ENCODE results near the gene PAQR7.

The PAQR7 gene

DNA sequence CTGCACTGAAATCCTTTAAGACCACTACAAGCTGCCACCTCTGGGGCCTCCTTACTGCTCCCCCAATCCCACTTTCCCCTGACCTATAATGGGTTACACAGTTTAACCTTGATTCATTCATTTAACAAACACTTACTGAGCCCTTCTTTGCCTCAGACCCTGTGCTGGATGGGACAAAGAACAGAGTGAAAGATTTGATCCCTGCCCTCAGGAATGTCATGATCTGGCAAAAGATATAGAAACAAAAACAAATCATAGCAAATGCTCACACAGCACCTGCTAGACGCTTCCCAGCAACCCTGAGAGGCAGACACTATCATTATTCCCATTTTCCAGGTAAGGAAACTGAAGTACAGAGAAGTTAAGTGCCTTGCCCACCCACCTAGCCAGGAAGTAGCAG is 9.2 kb downstream of the PAQR7 start:
- Histone ChIP-seq H3K9me3 (ENCODE audit: control insufficient read depth in 2 of 2, low read length in 2 of 2) (no peaks in the 10 kb centered on the region), H3K4me1 (ENCODE audit: control insufficient read depth in 2 of 2, insufficient read depth in 2 of 2, low read length in 2 of 2) (peaks cover 8 to 12% of the 10 kb centered on the region in 2 donors), H3K27me3 (ENCODE audit: control insufficient read depth in 2 of 2, insufficient read depth in 2 of 2, low read length in 2 of 2) (no peaks in the 10 kb centered on the region), H3K27ac (ENCODE audit: low read depth in 2 of 2, low read length in 2 of 2) (no peak overlapping the region), H3K9ac (ENCODE audit: low read depth in 1 of 2, low read length in 2 of 2) (no peak overlapping the region), H3K4me3 (ENCODE audit: low read length in 2 of 2) (no peak overlapping the region), H3K36me3 (ENCODE audit: control insufficient read depth in 2 of 2, insufficient read depth in 2 of 2, low read length in 2 of 2) (peaks cover 0 to 4% of the 10 kb centered on the region in 2 donors)

DNA sequence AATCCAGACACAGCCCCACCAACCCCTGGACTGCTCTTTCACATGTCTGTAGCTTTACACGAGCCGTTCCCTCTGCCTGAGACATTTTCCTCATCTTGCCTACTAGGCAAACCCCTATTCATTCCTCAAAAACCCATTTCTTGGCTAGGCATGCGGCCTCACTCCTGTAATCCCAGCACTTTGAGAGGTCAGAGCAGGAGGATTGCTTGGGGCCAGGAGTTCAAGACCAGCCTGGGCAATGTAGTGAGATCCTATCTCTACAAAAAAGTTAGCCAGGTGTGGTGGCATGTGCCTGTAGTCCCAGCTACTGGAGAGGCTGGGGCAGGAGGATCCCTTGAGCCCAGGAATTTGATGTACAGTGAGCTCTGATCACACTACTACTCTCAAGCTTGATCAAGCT is 11.1 kb downstream of the PAQR7 start:
- H3K9me3 ChIP-seq (ENCODE audit: control insufficient read depth in 2 of 2, low read length in 2 of 2): no peaks in the 10 kb centered on the region
- H3K27me3 ChIP-seq (ENCODE audit: control insufficient read depth in 2 of 2, insufficient read depth in 2 of 2, low read length in 2 of 2): no peaks in the 10 kb centered on the region
- H3K4me1 ChIP-seq (ENCODE audit: control insufficient read depth in 2 of 2, insufficient read depth in 2 of 2, low read length in 2 of 2): peaks cover 0 to 17% of the 10 kb centered on the region in 2 donors
- no peak overlapping the region for H3K27ac ChIP-seq (ENCODE audit: low read depth in 2 of 2, low read length in 2 of 2)
- H3K9ac ChIP-seq (ENCODE audit: low read depth in 1 of 2, low read length in 2 of 2): no peak overlapping the region
- peaks cover 0 to 4% of the 10 kb centered on the region in 2 donors for H3K36me3 ChIP-seq (ENCODE audit: control insufficient read depth in 2 of 2, insufficient read depth in 2 of 2, low read length in 2 of 2)
- no peak overlapping the region for H3K4me3 ChIP-seq (ENCODE audit: low read length in 2 of 2)

DNA sequence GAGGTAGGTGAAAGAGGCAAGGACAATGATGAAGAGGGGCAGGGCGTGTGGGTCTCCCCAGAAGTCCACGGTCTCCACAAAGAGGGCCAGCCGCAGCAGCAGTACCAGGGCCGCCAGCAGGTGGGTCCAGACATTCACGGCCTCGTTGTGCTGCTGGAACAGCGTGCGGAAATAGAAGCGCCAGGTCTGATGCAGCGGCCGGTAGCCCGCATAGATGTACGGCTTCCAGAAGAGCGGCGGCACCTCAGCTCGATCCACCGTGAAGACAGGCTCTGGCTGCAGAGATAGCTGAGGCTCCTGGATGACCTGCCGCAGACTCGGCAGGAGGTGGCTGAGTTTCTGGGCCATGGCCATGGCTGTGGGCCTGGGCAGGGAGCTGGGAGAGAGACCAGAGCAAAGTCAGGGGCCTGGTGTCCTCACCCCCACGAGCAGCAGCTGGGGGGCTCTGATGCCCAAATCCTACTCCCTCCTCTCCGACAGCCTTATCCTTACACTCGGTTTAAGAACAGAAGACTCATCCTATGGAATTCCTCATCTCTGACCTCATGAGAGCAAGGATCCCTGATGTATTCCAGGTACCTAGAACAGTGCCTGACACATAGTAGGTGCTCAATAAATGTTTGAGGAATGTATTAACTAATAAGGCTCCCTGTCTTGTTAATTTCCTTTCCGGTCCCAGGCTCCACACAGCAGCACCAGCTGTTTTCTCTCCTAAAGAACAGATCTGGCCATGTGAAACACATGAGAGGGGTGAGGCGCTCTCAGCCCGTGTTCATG is 11.8 kb downstream of the PAQR7 start:
- H3K27ac ChIP-seq (ENCODE audit: low read depth in 2 of 2, low read length in 2 of 2): no peak overlapping the region
- H3K27me3 ChIP-seq (ENCODE audit: control insufficient read depth in 2 of 2, insufficient read depth in 2 of 2, low read length in 2 of 2): no peaks in the 10 kb centered on the region
- no peaks in the 10 kb centered on the region for H3K9me3 ChIP-seq (ENCODE audit: control insufficient read depth in 2 of 2, low read length in 2 of 2)
- H3K36me3 ChIP-seq (ENCODE audit: control insufficient read depth in 2 of 2, insufficient read depth in 2 of 2, low read length in 2 of 2): peaks cover 0 to 4% of the 10 kb centered on the region in 2 donors
- H3K9ac ChIP-seq (ENCODE audit: low read depth in 1 of 2, low read length in 2 of 2): no peak overlapping the region
- H3K4me3 ChIP-seq (ENCODE audit: low read length in 2 of 2): no peak overlapping the region
- H3K4me1 ChIP-seq (ENCODE audit: control insufficient read depth in 2 of 2, insufficient read depth in 2 of 2, low read length in 2 of 2): peaks cover 5 to 23% of the 10 kb centered on the region in 2 donors

DNA sequence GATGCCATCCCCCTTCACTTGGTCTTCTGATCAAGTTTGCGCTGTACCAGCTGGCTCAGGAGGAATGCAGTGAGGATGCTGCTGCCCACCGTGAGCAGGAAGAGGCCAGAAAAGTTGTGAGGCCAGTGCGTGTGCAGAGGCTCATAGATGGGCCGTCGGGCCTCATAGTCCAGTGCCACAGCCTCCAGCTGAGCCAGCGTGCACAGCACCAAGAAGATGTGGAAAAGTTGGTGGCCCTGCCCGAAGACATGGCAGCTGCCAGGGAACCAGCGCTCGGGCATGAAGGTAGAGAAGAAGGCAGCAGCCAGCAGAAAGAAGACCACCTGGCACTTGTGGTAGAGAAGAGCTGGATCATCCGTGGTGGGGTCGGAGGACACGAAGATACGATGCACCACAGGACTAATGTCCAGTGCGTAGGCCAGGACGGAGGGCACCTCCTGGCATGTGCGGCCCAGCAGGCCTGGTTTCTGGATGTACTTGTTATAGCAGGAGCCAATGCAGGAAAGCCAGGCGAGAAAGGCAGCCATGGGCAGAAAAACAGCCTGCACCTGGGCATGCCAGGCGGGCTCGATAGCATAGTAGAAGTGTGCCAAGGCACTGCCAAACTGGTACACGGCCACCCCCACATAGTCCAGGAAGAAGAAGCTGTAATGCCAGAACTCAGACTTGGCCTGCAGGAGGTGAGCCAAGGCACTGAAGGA is 12.6 kb downstream of the PAQR7 start:
- H3K27me3 ChIP-seq (ENCODE audit: control insufficient read depth in 2 of 2, insufficient read depth in 2 of 2, low read length in 2 of 2): no peaks in the 10 kb centered on the region
- peaks cover 0 to 4% of the 10 kb centered on the region in 2 donors for H3K36me3 ChIP-seq (ENCODE audit: control insufficient read depth in 2 of 2, insufficient read depth in 2 of 2, low read length in 2 of 2)
- H3K4me1 ChIP-seq (ENCODE audit: control insufficient read depth in 2 of 2, insufficient read depth in 2 of 2, low read length in 2 of 2): peaks cover 7 to 23% of the 10 kb centered on the region in 2 donors
- no peak overlapping the region for H3K4me3 ChIP-seq (ENCODE audit: low read length in 2 of 2)
- H3K27ac ChIP-seq (ENCODE audit: low read depth in 2 of 2, low read length in 2 of 2): no peak overlapping the region
- no peaks in the 10 kb centered on the region for H3K9me3 ChIP-seq (ENCODE audit: control insufficient read depth in 2 of 2, low read length in 2 of 2)
- no peak overlapping the region for H3K9ac ChIP-seq (ENCODE audit: low read depth in 1 of 2, low read length in 2 of 2)

DNA sequence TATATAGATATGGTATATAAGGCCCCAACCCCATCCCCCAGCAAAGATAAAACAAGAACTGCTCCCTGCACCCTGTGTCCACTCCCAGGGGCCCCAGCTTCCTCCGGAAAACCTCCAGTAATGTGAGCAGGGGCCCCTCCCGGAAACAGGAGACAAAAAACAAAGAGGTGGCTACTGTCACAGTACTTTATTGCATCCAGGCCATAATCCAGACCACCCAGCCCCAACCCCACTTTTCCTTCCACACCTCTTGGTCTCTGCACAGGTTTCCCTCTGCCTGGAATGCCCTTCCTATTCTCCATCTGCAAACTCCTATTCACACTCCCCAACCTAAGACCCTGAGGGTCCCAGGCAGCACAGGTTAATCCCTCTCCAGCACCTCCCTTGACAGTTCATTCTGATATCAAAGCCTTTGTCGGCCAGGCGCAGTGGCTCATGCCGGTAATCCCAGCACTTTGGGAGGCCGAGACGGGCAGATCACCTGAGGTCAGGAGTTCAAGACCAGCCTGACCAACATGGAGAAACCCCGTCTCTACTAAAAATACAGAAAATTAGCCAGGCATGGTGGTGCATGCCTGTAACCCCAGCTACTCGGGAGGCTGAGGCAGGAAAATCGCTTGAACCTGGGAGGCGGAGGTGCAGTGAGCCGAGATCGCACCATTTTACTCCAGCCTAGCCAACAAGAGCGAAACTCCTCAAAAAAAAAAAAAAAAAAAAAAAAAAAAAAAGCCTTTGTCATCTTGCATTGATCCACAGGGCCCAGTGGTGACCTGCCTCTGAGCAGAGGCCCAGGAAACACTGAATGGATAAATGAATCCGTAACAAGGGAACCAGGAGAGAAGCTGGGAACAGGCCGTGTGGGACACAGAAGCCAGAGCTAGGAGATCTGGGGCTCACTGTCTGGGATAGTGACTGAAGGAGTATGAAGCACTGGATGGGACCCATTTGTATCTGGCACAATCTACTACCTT is 13.9 kb downstream of the PAQR7 start:
- H3K9me3 ChIP-seq (ENCODE audit: control insufficient read depth in 2 of 2, low read length in 2 of 2): no peaks in the 10 kb centered on the region
- no peaks in the 10 kb centered on the region for H3K27me3 ChIP-seq (ENCODE audit: control insufficient read depth in 2 of 2, insufficient read depth in 2 of 2, low read length in 2 of 2)
- peak overlapping the region in 1 of 2 donors; percentile 6 for H3K9ac ChIP-seq (ENCODE audit: low read depth in 1 of 2, low read length in 2 of 2)
- peaks cover 0 to 4% of the 10 kb centered on the region in 2 donors for H3K36me3 ChIP-seq (ENCODE audit: control insufficient read depth in 2 of 2, insufficient read depth in 2 of 2, low read length in 2 of 2)
- H3K27ac ChIP-seq (ENCODE audit: low read depth in 2 of 2, low read length in 2 of 2): peak overlapping the region; percentile 13 to 48
- H3K4me3 ChIP-seq (ENCODE audit: low read length in 2 of 2): no peak overlapping the region
- peaks cover 7 to 18% of the 10 kb centered on the region in 2 donors for H3K4me1 ChIP-seq (ENCODE audit: control insufficient read depth in 2 of 2, insufficient read depth in 2 of 2, low read length in 2 of 2)

DNA sequence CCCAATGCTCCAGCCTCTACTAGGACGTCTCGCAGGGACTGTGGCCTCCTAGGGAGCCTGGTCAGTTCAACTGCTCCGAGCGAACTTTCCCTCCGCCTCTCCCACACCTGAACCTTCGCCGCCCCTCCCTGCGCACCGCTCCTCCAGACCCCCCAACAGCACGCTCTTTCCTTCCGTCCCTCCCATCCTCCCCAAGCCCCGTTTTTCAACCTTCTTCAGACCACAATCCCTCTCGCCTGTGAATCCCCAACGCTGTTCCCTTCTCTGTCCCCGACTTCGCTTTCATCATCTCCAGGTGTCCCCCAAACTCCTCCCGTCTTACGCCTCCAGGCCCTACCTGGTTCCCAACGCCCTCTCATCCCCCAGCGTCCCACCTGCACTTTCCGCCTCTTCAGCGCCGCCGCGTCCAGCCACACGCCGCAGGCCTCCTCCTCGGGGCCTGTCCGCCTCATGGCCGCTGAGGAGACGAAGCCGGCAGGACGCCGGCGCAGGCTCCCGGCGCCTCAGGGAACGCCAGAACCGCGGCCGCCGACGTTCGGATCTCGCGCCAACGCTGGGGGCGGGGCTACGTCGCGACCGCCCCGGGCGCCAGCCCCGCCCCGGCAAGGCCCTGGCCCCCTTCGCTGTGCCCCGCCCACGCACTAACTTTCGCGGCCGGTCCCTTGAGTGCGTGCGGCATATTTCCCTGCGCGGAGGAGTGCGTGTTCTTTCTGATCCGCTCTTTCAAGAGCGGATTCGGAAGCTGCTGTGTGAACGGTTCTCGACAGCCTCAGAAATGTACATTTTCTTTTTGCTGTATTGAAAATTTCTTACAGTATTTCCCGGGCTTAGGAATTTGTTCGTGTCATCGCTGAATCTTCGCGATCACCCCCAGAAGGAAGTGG is 16.4 kb downstream of the PAQR7 start, which contains the start of gene AUNIP:
Gene AUNIP (minus strand): TSS at position 552 of the 884 bp plus-strand sequence. CDS start 100 bp downstream, at position 452.
- H3K9ac ChIP-seq (ENCODE audit: low read depth in 1 of 2, low read length in 2 of 2): peak within 1 kb of the TSS; percentile 81 to 89
- H3K27me3 ChIP-seq (ENCODE audit: control insufficient read depth in 2 of 2, insufficient read depth in 2 of 2, low read length in 2 of 2): no peaks in the 10 kb centered on the region
- peaks cover 7 to 18% of the 10 kb centered on the region in 2 donors for H3K4me1 ChIP-seq (ENCODE audit: control insufficient read depth in 2 of 2, insufficient read depth in 2 of 2, low read length in 2 of 2)
- H3K27ac ChIP-seq (ENCODE audit: low read depth in 2 of 2, low read length in 2 of 2): peak within 1 kb of the TSS; percentile 78
- no peaks in the 10 kb centered on the region for H3K9me3 ChIP-seq (ENCODE audit: control insufficient read depth in 2 of 2, low read length in 2 of 2)
- H3K4me3 ChIP-seq (ENCODE audit: low read length in 2 of 2): peak within 1 kb of the TSS; percentile 71 to 89
- H3K36me3 ChIP-seq (ENCODE audit: control insufficient read depth in 2 of 2, insufficient read depth in 2 of 2, low read length in 2 of 2): peaks cover 0 to 4% of the 10 kb centered on the region in 2 donors

DNA sequence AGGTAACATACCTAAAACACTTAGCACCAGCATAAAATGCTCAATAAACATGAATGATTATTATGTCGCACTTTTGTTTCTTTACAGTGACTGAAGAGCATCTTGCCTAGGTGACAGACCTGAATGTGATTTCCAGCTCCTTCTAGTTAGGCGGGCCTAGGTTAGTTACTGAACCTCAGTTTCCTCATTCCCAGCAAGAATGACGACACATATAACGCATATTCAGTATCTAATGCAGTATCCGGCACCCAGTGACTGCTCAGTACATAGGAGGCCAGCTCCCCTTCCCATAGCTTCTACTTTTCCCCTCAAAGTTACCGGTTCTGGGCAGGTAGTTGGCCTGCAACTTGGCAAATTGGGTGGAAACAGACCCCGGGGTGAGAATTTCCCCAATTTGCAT is 17.0 kb downstream of the PAQR7 start:
- Histone ChIP-seq H3K9me3 (ENCODE audit: control insufficient read depth in 2 of 2, low read length in 2 of 2) (no peaks in the 10 kb centered on the region), H3K4me1 (ENCODE audit: control insufficient read depth in 2 of 2, insufficient read depth in 2 of 2, low read length in 2 of 2) (peaks cover 7 to 18% of the 10 kb centered on the region in 2 donors), H3K36me3 (ENCODE audit: control insufficient read depth in 2 of 2, insufficient read depth in 2 of 2, low read length in 2 of 2) (peaks cover 0 to 4% of the 10 kb centered on the region in 2 donors), H3K27me3 (ENCODE audit: control insufficient read depth in 2 of 2, insufficient read depth in 2 of 2, low read length in 2 of 2) (no peaks in the 10 kb centered on the region), H3K9ac (ENCODE audit: low read depth in 1 of 2, low read length in 2 of 2) (peak overlapping the region in 1 of 2 donors; percentile 81), H3K4me3 (ENCODE audit: low read length in 2 of 2) (peak overlapping the region; percentile 71 to 89), H3K27ac (ENCODE audit: low read depth in 2 of 2, low read length in 2 of 2) (no peak overlapping the region)

DNA sequence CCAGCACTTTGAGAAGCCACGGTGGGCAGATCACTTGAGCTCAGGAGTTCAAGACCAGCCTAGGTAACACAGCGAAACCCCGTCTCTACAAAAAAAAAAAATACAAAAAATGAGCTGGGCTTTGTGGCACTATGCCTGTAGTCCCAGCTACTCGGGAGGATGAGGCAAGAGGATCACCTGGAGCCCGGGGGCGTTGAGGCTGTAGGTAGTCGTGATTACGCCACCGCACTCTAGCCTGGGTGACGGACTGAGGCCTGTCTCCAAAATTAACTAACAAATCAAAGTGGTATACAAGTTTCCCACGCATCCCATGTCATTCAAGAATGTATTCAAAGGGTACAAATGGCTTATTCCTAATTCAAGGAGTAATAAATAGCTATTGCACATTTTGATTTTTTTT is 18.7 kb downstream of the PAQR7 start:
- Histone ChIP-seq H3K4me3 (ENCODE audit: low read length in 2 of 2) (no peak overlapping the region), H3K27me3 (ENCODE audit: control insufficient read depth in 2 of 2, insufficient read depth in 2 of 2, low read length in 2 of 2) (no peaks in the 10 kb centered on the region), H3K9ac (ENCODE audit: low read depth in 1 of 2, low read length in 2 of 2) (no peak overlapping the region), H3K27ac (ENCODE audit: low read depth in 2 of 2, low read length in 2 of 2) (no peak overlapping the region), H3K4me1 (ENCODE audit: control insufficient read depth in 2 of 2, insufficient read depth in 2 of 2, low read length in 2 of 2) (peaks cover 7 to 18% of the 10 kb centered on the region in 2 donors), H3K36me3 (ENCODE audit: control insufficient read depth in 2 of 2, insufficient read depth in 2 of 2, low read length in 2 of 2) (no peaks in the 10 kb centered on the region), H3K9me3 (ENCODE audit: control insufficient read depth in 2 of 2, low read length in 2 of 2) (no peaks in the 10 kb centered on the region)

DNA sequence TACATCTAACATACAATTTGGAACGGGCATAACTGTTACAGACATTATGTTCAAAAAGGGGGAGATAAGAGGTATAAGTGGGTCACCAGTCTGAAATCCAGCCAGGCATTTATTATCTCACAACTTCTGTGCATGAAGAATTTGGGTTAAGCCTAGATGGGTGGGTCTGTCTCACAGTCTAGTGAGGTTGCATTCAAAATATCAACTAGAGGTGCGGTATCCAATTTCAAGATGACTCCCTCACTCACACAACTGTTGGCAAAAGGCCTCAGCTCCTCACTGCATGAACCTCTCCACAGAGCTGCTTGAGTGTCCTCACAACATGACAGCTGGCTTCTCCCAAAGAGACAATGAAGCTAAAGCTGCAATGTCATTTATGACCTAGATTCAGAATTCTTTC is 21.0 kb downstream of the PAQR7 start:
- H3K4me1 ChIP-seq (ENCODE audit: control insufficient read depth in 2 of 2, insufficient read depth in 2 of 2, low read length in 2 of 2): peaks cover 7% of the 10 kb centered on the region in 2 donors
- H3K4me3 ChIP-seq (ENCODE audit: low read length in 2 of 2): no peak overlapping the region
- no peaks in the 10 kb centered on the region for H3K27me3 ChIP-seq (ENCODE audit: control insufficient read depth in 2 of 2, insufficient read depth in 2 of 2, low read length in 2 of 2)
- no peaks in the 10 kb centered on the region for H3K9me3 ChIP-seq (ENCODE audit: control insufficient read depth in 2 of 2, low read length in 2 of 2)
- H3K27ac ChIP-seq (ENCODE audit: low read depth in 2 of 2, low read length in 2 of 2): no peak overlapping the region
- H3K36me3 ChIP-seq (ENCODE audit: control insufficient read depth in 2 of 2, insufficient read depth in 2 of 2, low read length in 2 of 2): no peaks in the 10 kb centered on the region
- no peak overlapping the region for H3K9ac ChIP-seq (ENCODE audit: low read depth in 1 of 2, low read length in 2 of 2)

Data from mucosa of rectum (tissue), 2 donors.